HEK293 (cell line): Measurements from ENCODE around the gene CUEDC1.

Experiments
- GLIS1 ChIP-seq: fragments of 450-650 bp; formaldehyde crosslinking; IDR thresholded peaks from 2 replicates; pipeline ENCODE4 v1.5.1; 2016; ENCODE audit warnings: missing biosample characterization, missing genetic modification characterization
- OVOL3 ChIP-seq: fragments of 450-650 bp; formaldehyde crosslinking; IDR thresholded peaks from 2 replicates; pipeline ENCODE4 v1.5.1; 2016; ENCODE audit warnings: missing biosample characterization, missing genetic modification characterization
- RBAK ChIP-seq: fragments of 450-650 bp; formaldehyde crosslinking; IDR thresholded peaks from 2 replicates; pipeline ENCODE4 v1.5.1; 2016; ENCODE audit warnings: missing biosample characterization, missing genetic modification characterization
- SP2 ChIP-seq: fragments of 450-650 bp; formaldehyde crosslinking; IDR thresholded peaks from 2 replicates; pipeline ENCODE4 v1.5.1; 2016; ENCODE audit warnings: missing biosample characterization, missing genetic modification characterization
- ZBTB1 ChIP-seq: fragments of 450-650 bp; formaldehyde crosslinking; IDR thresholded peaks from 2 replicates; pipeline ENCODE4 v1.5.1; 2016; ENCODE audit warnings: missing biosample characterization, missing genetic modification characterization
- ZBTB17 ChIP-seq: fragments of 450-650 bp; formaldehyde crosslinking; IDR thresholded peaks from 2 replicates; pipeline ENCODE4 v1.5.1; 2016; ENCODE audit warnings: missing biosample characterization, missing genetic modification characterization
- ZBTB8A ChIP-seq: fragments of 450-650 bp; formaldehyde crosslinking; IDR thresholded peaks from 2 replicates; pipeline ENCODE4 v1.5.1; 2016; ENCODE audit warnings: missing biosample characterization, missing genetic modification characterization
- ZFP3 ChIP-seq: fragments of 450-650 bp; formaldehyde crosslinking; IDR thresholded peaks from 2 replicates; pipeline ENCODE4 v1.5.1; 2016; ENCODE audit warnings: low read depth, missing biosample characterization, missing genetic modification characterization
- ZFP41 ChIP-seq: fragments of 450-650 bp; formaldehyde crosslinking; IDR thresholded peaks from 2 replicates; pipeline ENCODE4 v1.5.1; 2016; ENCODE audit warnings: missing biosample characterization, missing genetic modification characterization, borderline replicate concordance
- ZNF10 ChIP-seq: fragments of 450-650 bp; formaldehyde crosslinking; IDR thresholded peaks from 2 replicates; pipeline ENCODE4 v1.5.1; 2017; ENCODE audit warnings: missing biosample characterization, missing genetic modification characterization
- ZNF121 ChIP-seq: fragments of 450-650 bp; formaldehyde crosslinking; IDR thresholded peaks from 2 replicates; pipeline ENCODE4 v1.5.1; 2016; ENCODE audit warnings: missing biosample characterization, missing genetic modification characterization
- ZNF266 ChIP-seq: fragments of 450-650 bp; formaldehyde crosslinking; IDR thresholded peaks from 2 replicates; pipeline ENCODE4 v1.5.1; 2016; ENCODE audit warnings: missing biosample characterization, missing genetic modification characterization, low read depth
- ZNF433 ChIP-seq: fragments of 450-650 bp; formaldehyde crosslinking; IDR thresholded peaks from 2 replicates; pipeline ENCODE4 v1.5.1; 2016; ENCODE audit warnings: missing biosample characterization, missing genetic modification characterization, low read depth
- ZNF488 ChIP-seq: fragments of 450-650 bp; formaldehyde crosslinking; IDR thresholded peaks from 2 replicates; pipeline ENCODE4 v1.5.1; 2016; ENCODE audit warnings: missing biosample characterization, missing genetic modification characterization
- ZNF529 ChIP-seq: fragments of 450-650 bp; formaldehyde crosslinking; IDR thresholded peaks from 2 replicates; pipeline ENCODE4 v1.5.1; 2017; ENCODE audit warnings: missing genetic modification characterization, missing biosample characterization; ENCODE audit not compliant: insufficient replicate concordance
- ZNF560 ChIP-seq: fragments of 450-650 bp; formaldehyde crosslinking; IDR thresholded peaks from 2 replicates; pipeline ENCODE4 v1.5.1; 2017; ENCODE audit warnings: missing biosample characterization, missing genetic modification characterization, borderline replicate concordance
- ZNF596 ChIP-seq: fragments of 450-650 bp; IDR thresholded peaks from 2 replicates; pipeline ENCODE4 v1.5.0; 2018; ENCODE audit warnings: missing biosample characterization, mild to moderate bottlenecking, missing genetic modification characterization, moderate library complexity
- ZNF701 ChIP-seq: fragments of 450-650 bp; formaldehyde crosslinking; IDR thresholded peaks from 2 replicates; pipeline ENCODE4 v1.5.1; 2016; ENCODE audit warnings: missing biosample characterization, missing genetic modification characterization
- ZNF843 ChIP-seq: fragments of 450-650 bp; formaldehyde crosslinking; IDR thresholded peaks from 2 replicates; pipeline ENCODE4 v1.5.1; 2016; ENCODE audit warnings: missing biosample characterization, missing genetic modification characterization
- ZSCAN4 ChIP-seq: fragments of 450-650 bp; formaldehyde crosslinking; IDR thresholded peaks from 2 replicates; pipeline ENCODE4 v1.5.1; 2017; ENCODE audit warnings: missing biosample characterization, missing genetic modification characterization
- TF ChIP-seq, protein P1 (sequence below): fragments of 450-650 bp; formaldehyde crosslinking; IDR thresholded peaks from 2 replicates; pipeline ENCODE4 v1.5.1; 2016; ENCODE audit warnings: missing biosample characterization, missing genetic modification characterization, low read depth
- TF ChIP-seq, protein P2 (sequence below): fragments of 450-650 bp; formaldehyde crosslinking; IDR thresholded peaks from 2 replicates; pipeline ENCODE4 v1.5.1; 2016; ENCODE audit warnings: missing biosample characterization, missing genetic modification characterization, borderline replicate concordance
- TF ChIP-seq, protein P3 (sequence below): fragments of 450-650 bp; formaldehyde crosslinking; IDR thresholded peaks from 2 replicates; pipeline ENCODE4 v1.5.1; 2016; ENCODE audit warnings: missing biosample characterization, missing genetic modification characterization
- TF ChIP-seq, protein P4 (sequence below): fragments of 450-650 bp; formaldehyde crosslinking; IDR thresholded peaks from 2 replicates; pipeline ENCODE4 v1.5.1; 2016; ENCODE audit warnings: missing biosample characterization, missing genetic modification characterization

CUEDC1 gene

GRCh38 chr17:57988301-57989250 is 33.4 kb upstream of the CUEDC1 start (continued):
- peak; percentile 21; the same call in 1 of the 2 replicates for TF ChIP-seq ZSCAN4 (tag by site-specific recombination)
- TF ChIP-seq ZNF596 (tag by site-specific recombination): no peak
- TF ChIP-seq ZNF10 (tag by site-specific recombination): no peak
- TF ChIP-seq, protein P1, sequence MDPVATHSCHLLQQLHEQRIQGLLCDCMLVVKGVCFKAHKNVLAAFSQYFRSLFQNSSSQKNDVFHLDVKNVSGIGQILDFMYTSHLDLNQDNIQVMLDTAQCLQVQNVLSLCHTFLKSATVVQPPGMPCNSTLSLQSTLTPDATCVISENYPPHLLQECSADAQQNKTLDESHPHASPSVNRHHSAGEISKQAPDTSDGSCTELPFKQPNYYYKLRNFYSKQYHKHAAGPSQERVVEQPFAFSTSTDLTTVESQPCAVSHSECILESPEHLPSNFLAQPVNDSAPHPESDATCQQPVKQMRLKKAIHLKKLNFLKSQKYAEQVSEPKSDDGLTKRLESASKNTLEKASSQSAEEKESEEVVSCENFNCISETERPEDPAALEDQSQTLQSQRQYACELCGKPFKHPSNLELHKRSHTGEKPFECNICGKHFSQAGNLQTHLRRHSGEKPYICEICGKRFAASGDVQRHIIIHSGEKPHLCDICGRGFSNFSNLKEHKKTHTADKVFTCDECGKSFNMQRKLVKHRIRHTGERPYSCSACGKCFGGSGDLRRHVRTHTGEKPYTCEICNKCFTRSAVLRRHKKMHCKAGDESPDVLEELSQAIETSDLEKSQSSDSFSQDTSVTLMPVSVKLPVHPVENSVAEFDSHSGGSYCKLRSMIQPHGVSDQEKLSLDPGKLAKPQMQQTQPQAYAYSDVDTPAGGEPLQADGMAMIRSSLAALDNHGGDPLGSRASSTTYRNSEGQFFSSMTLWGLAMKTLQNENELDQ (tag by site-specific recombination): no peak
- peak; percentile 27 for TF ChIP-seq GLIS1 (tag by site-specific recombination)
- TF ChIP-seq ZFP3 (tag by site-specific recombination): no peak
- TF ChIP-seq ZNF266 (tag by site-specific recombination): no peak
- TF ChIP-seq, protein P2, sequence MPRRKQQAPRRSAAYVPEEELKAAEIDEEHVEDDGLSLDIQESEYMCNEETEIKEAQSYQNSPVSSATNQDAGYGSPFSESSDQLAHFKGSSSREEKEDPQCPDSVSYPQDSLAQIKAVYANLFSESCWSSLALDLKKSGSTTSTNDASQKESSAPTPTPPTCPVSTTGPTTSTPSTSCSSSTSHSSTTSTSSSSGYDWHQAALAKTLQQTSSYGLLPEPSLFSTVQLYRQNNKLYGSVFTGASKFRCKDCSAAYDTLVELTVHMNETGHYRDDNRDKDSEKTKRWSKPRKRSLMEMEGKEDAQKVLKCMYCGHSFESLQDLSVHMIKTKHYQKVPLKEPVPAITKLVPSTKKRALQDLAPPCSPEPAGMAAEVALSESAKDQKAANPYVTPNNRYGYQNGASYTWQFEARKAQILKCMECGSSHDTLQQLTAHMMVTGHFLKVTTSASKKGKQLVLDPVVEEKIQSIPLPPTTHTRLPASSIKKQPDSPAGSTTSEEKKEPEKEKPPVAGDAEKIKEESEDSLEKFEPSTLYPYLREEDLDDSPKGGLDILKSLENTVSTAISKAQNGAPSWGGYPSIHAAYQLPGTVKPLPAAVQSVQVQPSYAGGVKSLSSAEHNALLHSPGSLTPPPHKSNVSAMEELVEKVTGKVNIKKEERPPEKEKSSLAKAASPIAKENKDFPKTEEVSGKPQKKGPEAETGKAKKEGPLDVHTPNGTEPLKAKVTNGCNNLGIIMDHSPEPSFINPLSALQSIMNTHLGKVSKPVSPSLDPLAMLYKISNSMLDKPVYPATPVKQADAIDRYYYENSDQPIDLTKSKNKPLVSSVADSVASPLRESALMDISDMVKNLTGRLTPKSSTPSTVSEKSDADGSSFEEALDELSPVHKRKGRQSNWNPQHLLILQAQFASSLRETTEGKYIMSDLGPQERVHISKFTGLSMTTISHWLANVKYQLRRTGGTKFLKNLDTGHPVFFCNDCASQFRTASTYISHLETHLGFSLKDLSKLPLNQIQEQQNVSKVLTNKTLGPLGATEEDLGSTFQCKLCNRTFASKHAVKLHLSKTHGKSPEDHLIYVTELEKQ (tag by site-specific recombination): no peak
- TF ChIP-seq OVOL3: peak; percentile 69; the same call in 1 of the 2 replicates
- TF ChIP-seq ZBTB17: peak; percentile 88; the same call in 1 of the 2 replicates
- TF ChIP-seq, protein P3, sequence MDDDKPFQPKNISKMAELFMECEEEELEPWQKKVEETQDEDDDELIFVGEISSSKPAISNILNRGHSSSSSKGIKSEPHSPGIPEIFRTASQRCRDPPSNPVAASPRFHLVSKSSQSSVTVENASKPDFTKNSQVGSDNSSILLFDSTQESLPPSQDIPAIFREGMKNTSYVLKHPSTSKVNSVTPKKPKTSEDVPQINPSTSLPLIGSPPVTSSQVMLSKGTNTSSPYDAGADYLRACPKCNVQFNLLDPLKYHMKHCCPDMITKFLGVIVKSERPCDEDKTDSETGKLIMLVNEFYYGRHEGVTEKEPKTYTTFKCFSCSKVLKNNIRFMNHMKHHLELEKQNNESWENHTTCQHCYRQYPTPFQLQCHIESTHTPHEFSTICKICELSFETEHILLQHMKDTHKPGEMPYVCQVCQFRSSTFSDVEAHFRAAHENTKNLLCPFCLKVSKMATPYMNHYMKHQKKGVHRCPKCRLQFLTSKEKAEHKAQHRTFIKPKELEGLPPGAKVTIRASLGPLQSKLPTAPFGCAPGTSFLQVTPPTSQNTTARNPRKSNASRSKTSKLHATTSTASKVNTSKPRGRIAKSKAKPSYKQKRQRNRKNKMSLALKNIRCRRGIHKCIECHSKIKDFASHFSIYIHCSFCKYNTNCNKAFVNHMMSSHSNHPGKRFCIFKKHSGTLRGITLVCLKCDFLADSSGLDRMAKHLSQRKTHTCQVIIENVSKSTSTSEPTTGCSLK (tag by site-specific recombination): no peak
- TF ChIP-seq ZFP41 (tag by site-specific recombination): no peak
- TF ChIP-seq ZBTB8A (tag by site-specific recombination): peak; percentile 18; the same call in 1 of the 2 replicates
- TF ChIP-seq ZNF843 (tag by site-specific recombination): no peak
- no peak for TF ChIP-seq RBAK (tag by site-specific recombination)
- TF ChIP-seq ZNF560 (tag by site-specific recombination): no peak
- TF ChIP-seq, protein P4, sequence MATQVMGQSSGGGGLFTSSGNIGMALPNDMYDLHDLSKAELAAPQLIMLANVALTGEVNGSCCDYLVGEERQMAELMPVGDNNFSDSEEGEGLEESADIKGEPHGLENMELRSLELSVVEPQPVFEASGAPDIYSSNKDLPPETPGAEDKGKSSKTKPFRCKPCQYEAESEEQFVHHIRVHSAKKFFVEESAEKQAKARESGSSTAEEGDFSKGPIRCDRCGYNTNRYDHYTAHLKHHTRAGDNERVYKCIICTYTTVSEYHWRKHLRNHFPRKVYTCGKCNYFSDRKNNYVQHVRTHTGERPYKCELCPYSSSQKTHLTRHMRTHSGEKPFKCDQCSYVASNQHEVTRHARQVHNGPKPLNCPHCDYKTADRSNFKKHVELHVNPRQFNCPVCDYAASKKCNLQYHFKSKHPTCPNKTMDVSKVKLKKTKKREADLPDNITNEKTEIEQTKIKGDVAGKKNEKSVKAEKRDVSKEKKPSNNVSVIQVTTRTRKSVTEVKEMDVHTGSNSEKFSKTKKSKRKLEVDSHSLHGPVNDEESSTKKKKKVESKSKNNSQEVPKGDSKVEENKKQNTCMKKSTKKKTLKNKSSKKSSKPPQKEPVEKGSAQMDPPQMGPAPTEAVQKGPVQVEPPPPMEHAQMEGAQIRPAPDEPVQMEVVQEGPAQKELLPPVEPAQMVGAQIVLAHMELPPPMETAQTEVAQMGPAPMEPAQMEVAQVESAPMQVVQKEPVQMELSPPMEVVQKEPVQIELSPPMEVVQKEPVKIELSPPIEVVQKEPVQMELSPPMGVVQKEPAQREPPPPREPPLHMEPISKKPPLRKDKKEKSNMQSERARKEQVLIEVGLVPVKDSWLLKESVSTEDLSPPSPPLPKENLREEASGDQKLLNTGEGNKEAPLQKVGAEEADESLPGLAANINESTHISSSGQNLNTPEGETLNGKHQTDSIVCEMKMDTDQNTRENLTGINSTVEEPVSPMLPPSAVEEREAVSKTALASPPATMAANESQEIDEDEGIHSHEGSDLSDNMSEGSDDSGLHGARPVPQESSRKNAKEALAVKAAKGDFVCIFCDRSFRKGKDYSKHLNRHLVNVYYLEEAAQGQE: peak; percentile 85
- no peak for TF ChIP-seq ZBTB1
- TF ChIP-seq ZNF488 (tag by site-specific recombination): no peak
- TF ChIP-seq ZNF121 (tag by site-specific recombination): no peak
- no peak for TF ChIP-seq ZNF701 (tag by site-specific recombination)
- peak; percentile 59 for TF ChIP-seq SP2 (tag by site-specific recombination)
- TF ChIP-seq ZNF433 (tag by site-specific recombination): no peak
- no peak for TF ChIP-seq ZNF529 (tag by site-specific recombination)
